Ammon's horn (tissue), 1 donor: ENCODE data around the gene FRMD3.

Experiments used
- DNase-seq: peaks from one replicate; pipeline ENCODE4 v3.0.0-alpha.2; 2016; ENCODE audit warnings: low spot score

Gene FRMD3

DNA sequence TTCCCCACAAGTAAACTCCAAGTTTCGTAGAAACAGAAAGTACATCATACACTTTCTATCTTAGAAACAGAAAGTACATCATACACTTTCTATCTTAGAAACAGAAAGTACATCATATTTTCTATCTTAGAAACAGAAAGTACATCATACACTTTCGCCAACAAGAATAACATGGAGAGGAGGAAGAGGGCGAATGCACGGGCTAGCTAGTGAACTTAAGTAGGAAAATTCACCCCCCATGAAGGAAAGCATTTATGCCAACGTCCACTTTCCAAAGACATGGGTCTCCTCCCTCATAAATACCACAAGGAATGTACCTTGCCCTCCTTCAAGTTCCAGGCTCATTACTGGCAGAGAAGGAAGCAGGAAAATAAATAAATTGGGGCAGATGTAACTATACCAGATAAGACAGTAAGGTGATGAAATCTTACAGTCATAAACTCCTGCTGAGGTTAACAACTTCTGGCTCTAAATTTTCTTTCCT is 64.7 kb downstream of the FRMD3 start:
- DNase-seq = no peak

DNA sequence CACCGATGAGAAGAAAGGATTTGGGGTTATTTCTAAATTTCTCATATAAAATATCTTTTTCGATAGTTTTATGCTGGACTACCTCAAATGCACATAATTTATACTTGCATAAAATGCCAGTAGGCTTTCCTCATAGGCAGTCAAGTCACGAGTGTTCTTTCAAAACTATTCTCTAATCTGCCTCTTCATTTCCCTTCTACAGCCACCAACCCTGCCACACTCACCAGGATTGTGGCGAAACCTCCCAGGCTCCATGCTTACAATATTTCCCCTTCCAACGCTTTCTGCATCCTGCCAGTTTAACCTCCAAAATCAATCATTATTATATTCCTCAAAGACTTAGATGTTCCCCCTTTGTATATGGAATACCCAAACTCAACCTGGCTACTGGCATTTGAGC is 65.4 kb downstream of the FRMD3 start:
- no peak for DNase-seq

DNA sequence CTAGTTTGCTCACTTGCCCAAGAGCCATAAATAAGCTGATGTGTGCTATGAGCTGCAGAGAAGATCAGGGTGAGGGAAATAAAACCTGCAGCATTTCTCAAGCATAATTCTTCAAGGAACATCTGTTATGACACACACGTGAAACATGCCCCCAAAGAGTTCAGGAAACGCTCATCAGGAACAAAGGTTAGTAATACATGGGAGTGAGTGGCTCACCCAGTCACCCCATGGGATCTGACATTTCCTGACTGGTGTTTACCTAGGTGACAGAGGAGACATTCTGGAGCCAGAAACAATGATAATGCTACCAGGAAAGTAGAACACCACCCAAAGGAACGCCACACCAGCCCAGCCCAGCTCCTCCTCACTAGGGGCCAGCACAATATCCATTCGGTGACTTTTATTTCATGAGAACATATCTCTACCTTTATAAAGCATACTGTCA is 66.0 kb downstream of the FRMD3 start:
- DNase-seq = no peak

DNA sequence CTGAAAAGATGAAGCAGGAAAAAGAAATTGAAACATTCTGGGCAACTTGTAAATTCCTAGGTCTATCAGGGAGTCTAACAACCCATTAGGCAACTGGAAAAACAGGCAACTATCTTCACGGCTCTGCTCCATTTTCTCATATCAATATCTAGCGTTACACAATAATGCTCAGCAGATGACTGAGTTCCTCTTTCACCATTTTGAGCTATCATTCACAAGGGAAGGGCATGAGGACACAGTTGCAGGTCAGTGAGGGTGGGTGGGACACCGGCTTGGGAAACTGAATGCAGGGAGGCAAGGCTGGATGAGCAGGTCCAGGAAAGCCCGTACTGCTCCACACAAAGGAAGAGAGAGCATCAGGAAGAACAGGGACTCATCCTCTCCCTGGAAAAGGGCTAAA is 67.0 kb downstream of the FRMD3 start:
- DNase-seq = no peak

GRCh38 chr9:83469722-83470121 is 68.5 kb downstream of the FRMD3 start:
- no peak for DNase-seq

- no peak for DNase-seq
Measured at GRCh38 chr9:83468821-83469220, 69.4 kb downstream of the FRMD3 start.

GRCh38 chr9:83466877-83467276 is 71.3 kb downstream of the FRMD3 start:
- DNase-seq = no peak

DNA sequence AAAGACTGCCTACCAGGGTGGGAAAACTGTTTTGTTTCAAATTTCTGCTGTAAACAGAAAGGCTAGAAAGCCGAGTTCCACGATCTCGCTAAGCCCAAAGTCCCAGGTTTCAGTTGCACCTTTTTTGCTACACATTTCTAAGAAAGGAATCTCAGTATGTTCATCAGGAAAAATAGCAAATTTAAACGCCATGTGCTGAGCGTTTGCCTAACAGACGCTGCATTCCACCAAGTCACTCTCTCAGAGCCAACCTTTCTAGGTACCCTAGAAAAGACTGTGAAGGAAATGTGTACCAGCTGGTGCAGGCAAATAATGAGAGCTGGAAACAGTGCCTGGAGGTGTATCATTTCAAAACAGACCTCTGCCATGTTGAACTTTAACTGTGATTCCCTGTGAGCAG is 71.8 kb downstream of the FRMD3 start:
- no peak for DNase-seq

GRCh38 chr9:83459830-83460229 is 78.4 kb downstream of the FRMD3 start:
- DNase-seq = no peak

GRCh38 chr9:83458530-83458929 is 79.7 kb downstream of the FRMD3 start:
- no peak for DNase-seq

DNA sequence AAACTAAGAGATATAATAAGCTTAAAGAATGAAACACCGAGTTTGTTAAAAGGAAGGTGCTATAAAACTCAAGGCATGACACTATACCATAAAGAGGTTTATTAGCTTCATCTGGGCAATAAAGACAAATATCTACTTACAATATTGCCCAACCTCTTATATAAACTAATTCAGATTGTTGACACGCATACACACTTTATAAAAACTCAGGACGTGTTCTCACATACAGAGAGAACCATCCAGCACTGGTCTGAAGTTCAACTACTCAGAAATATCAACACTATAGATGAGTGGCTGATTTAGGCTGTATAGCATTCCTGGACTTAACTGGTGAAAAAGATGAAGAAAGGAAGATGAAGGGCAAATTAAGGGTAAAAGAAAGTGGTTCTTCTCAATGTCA is 81.2 kb downstream of the FRMD3 start:
- DNase-seq = no peak

DNA sequence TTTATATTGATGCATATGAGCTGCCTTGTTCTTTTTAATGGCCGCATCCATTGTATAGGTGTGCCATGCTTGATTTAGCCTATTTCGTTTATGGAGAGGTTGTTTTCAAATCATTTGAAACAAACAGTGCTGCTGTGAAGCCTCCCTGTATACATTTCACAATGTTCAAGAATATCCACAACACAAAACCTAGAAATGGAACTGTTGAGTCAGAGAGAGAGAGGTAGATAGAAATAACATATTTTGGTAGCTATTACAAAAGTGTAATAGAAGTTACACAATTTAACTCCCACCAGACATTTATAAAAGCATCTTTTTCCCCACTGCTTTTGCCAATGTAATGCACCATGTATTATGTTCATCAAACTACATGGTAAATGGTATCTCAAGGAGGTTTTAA is 82.0 kb downstream of the FRMD3 start:
- DNase-seq = no peak

DNA sequence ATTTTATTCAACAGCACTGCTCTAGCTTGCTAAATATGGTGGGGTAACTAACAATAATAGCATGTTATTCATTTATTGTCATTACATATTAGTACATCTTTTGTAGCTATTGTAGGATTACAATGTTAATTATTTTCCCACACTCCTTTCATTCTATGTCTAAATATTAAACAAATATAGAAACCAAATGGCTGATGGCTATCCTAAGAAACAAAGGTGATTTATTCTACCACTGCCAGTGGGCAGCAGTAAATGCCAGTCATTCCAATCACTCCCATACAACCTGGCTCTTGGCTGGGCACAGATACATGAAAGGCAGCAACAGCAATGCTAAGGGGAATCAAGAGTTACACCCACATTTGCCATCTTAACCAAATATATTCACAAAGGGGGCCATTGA is 84.1 kb downstream of the FRMD3 start:
- no peak for DNase-seq

DNA sequence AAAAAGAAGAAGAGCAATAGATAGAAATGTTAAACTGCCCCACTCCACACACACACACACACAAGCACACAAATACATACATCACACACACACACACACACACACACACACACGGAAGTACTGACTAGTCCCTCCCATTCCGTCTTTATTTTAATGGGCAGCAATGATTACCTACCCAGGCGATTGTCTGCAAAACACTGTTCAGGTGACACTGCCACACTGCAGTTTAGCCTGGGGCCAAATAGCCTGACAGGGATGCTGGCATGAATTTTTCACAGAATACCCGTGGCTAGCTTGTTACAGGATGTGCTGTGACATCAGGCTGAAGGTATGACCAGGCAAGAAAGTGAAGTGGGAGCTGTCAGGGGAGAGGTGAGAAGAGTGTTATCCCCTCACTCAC is 86.9 kb downstream of the FRMD3 start:
- DNase-seq = no peak

GRCh38 chr9:83449983-83450382 is 88.2 kb downstream of the FRMD3 start:
- DNase-seq = no peak

GRCh38 chr9:83449166-83449565 is 89.0 kb downstream of the FRMD3 start:
- no peak for DNase-seq

- no peak for DNase-seq
Measured at GRCh38 chr9:83448626-83449025, 89.6 kb downstream of the FRMD3 start.

GRCh38 chr9:83447351-83447750 is 90.8 kb downstream of the FRMD3 start:
- no peak for DNase-seq

DNA sequence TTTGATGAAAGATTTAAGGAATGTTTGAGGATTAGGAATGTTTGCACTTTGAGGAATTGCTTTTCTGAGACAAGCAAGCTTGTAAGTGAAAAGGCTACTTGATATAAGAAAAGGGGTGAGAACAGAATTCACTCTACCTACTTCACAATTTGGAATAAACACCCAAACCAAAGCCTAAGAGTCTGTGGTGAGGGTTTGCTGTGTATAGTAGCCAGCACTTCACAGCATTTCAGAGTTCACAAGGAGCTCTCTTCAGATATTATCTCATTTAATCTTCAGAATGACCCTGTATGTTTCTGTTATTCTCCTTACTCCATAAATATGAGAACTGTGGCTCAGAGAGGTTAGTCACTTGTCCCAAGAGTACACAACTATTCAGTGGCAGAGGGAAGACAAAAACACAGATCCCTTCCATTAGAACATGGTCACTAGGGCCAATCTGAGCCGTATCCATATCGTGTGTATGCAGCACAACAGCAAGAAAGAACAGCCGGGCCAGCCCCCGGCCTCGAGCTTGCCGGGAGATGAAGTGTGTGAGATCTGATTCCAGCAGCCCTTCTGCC is 92.4 kb downstream of the FRMD3 start:
- no peak for DNase-seq

DNA sequence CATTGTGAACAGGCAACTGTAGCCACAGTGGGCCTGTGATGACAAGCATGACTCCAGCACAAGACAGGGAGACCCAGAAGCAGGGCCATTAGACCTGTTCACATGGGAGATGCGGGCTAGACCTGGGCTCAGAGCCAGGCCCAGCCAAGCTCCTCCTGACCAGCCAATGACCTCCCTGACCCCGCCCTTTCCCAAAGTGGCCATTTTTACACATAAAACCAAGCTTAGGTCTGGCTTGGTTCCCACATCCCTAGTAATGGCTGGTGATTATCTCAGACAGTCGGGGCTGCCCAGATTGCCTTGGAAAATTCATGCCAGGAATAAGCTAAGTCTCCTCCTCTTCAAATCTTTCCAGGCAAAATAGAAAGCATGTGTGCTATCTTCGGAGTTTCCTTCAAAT is 94.1 kb downstream of the FRMD3 start:
- DNase-seq = no peak

DNA sequence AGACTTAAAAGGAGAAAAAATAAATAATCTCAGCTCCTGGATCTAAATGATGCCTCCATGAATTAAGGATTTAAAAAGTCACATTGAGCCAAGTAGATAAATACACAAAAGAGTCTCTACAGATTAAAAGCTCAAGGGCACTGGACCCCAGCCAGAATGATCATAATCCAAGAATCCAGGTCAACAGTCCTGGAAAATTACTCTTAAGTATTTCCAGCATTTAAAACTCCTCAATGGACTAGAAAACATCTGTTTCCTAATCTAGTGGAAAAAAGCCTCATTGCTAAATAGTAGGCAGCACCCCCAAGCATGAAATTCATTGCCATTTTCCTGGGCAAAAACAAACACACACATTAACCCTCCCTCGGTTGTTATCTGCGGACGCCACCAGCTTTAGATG is 96.8 kb downstream of the FRMD3 start:
- no peak for DNase-seq

DNA sequence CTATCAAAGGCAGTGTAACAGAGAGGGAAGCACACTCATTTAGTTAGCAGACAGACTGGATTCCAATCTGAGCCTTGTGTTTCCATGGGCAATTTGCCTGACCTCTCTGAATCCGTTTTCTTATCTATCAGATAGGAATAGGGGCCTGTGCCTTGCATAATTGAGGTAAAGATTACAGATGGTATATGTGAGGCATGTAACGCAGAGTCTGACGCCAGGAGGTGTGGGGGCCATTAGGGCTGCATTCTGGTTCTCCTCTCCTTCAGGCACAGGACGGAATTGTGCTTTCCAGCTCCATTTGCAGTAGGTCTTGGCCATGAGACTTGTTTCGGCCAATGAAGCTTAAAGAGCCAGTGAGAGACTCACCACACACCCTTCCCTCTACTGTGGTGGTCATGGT is 97.6 kb downstream of the FRMD3 start:
- no peak for DNase-seq

GRCh38 chr9:83435301-83435700 is 102.9 kb downstream of the FRMD3 start:
- no peak for DNase-seq

DNA sequence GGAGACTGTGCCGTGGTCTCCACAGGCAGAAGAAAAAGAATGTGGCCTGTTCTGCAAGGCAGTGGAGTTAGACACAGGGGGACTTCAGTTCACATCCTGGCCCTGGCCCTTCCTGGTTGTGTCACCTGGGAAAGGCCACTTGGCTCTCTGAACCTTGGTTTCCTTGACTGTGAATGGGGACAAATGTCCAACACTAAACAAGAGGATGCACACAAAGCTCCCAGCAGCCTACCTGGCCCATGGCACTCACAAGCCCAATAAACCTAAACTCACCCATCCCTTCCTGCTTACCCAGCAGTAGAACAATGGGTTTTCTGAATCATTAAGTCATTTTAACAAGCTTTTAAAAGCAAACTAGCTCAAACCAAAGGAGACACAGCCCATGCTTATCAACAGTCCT is 103.9 kb downstream of the FRMD3 start:
- DNase-seq = no peak

DNA sequence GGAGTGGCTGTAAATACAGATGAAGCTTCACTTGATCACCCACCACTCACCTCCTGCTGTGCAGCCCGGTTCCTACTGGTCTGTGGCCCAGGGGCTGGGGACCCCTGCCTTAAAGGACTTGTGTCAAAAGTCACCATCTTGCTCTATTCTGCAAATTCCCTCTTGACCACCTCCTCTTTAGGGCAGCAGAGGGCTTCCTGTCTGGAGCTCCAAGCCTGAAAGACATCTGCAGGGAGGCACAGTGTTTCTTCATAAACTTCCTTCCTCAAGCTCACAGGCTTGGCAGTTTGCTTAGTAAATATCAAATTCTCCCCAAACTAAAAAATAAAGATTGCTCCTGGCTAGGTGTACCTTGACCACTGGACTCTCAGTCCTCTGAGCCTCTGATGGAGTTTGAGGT is 104.4 kb downstream of the FRMD3 start:
- no peak for DNase-seq
